ENCODE measurements around the gene ATP11C.
"Not testable (repeated sequence)": the region's sequence is repeated elsewhere in the genome, so short reads cannot be mapped to it uniquely, and the experiment has no call there.

ATP11C gene

GRCh38 chrX:139720979-139721378, 211.9 kb downstream of the ATP11C start:
- DNase-seq (ENCODE audit: low spot score): no peak

- DNase-seq (ENCODE audit: low spot score): peak; percentile 28
Measured at GRCh38 chrX:139720136-139720535, 212.7 kb downstream of the ATP11C start.

- DNase-seq (ENCODE audit: low spot score): no peak
Measured at GRCh38 chrX:139708067-139708466, 224.8 kb downstream of the ATP11C start, which contains the start of gene MCF2. Gene MCF2 (minus strand): TSS chrX:139708167. CDS start chrX:139651744, 56,423 bp downstream.

- DNase-seq (ENCODE audit: low spot score): no peak
Measured at GRCh38 chrX:139702658-139703057, 230.2 kb downstream of the ATP11C start.

- no peak for DNase-seq (ENCODE audit: low spot score)
Measured at GRCh38 chrX:139692908-139693307, 239.9 kb downstream of the ATP11C start.

GRCh38 chrX:139692506-139692849, 240.4 kb downstream of the ATP11C start:
- no peak for DNase-seq (ENCODE audit: low spot score)

- DNase-seq (ENCODE audit: low spot score): no peak
Measured at GRCh38 chrX:139691843-139692505, 240.9 kb downstream of the ATP11C start.

GRCh38 chrX:139691493-139691842, 241.4 kb downstream of the ATP11C start:
- no peak for DNase-seq (ENCODE audit: low spot score)

- DNase-seq (ENCODE audit: low spot score): not testable (repeated sequence)
Measured at GRCh38 chrX:139685175-139685574, 247.7 kb downstream of the ATP11C start.

- DNase-seq (ENCODE audit: low spot score): no peak
Measured at GRCh38 chrX:139680356-139680755, 252.5 kb downstream of the ATP11C start.
